Pulmonary artery endothelial cell (primary cell): ENCODE measurements around the gene COX4I2. TPM values are rescaled to one million over a fixed set of nuclear protein-coding genes. Genes with fewer than 3 reads are reported as not detected.

ENCODE experiments used
- DNase-seq: peaks from one replicate; pipeline ENCODE4 v3.0.0-alpha.2; 2011; ENCODE audit warnings: low read depth, low spot score
- total RNA-seq: library from RNA; depleted of rRNA; stranded (reverse); fragments of >200 nt; gene quantifications from 2 replicates; pipeline ENCODE4 v1.2.3, GENCODE V29; 2014

Gene COX4I2
- total RNA-seq, 1 donor from 2014 or later = not detected

GRCh38 chr20:31693987-31694661, 56.4 kb downstream of the COX4I2 start:
- no peak for DNase-seq

Other genes with a start within 250 kb of the COX4I2 start
- gene DEFB119, start 247.3 kb upstream of the COX4I2 start, total RNA-seq = not detected in 2 replicates
- gene DEFB121, start 231.7 kb upstream of the COX4I2 start, total RNA-seq = not detected in 2 replicates
- gene DEFB123, start 197.3 kb upstream of the COX4I2 start, total RNA-seq = not detected in 2 replicates
- gene DEFB124, start 162.8 kb upstream of the COX4I2 start, total RNA-seq = not detected in 2 replicates
- 0.32 TPM in 1 of 2 replicates, not detected in the other for gene REM1, start 162.6 kb upstream of the COX4I2 start, total RNA-seq
- 53.3 and 69.3 TPM in 2 replicates for gene HM13, start 123.5 kb upstream of the COX4I2 start, total RNA-seq
- 180 and 213 TPM in 2 replicates for gene ID1, start 32.6 kb upstream of the COX4I2 start, total RNA-seq
- 81.2 and 97.4 TPM in 2 replicates for gene BCL2L1, start 85.0 kb downstream of the COX4I2 start, total RNA-seq
- 39.3 and 82.0 TPM in 2 replicates for gene TPX2, start 101.4 kb downstream of the COX4I2 start, total RNA-seq
- 0.11 and 0.40 TPM in 2 replicates for gene MYLK2, start 181.4 kb downstream of the COX4I2 start, total RNA-seq
- not detected in 2 replicates for gene FOXS1, start 207.7 kb downstream of the COX4I2 start, total RNA-seq
- gene DUSP15, start 232.6 kb downstream of the COX4I2 start, total RNA-seq = not detected in 2 replicates
- 0.04 and 0.07 TPM in 2 replicates for gene TTLL9, start 232.7 kb downstream of the COX4I2 start, total RNA-seq